AG04450 (cell line): ENCODE measurements around the gene SLC25A25. TPM values are rescaled to one million over a fixed set of nuclear protein-coding genes. Genes with fewer than 3 reads are reported as not detected.

Experiments
- CTCF ChIA-PET: fragments of 300-600, 350-600 bp; formaldehyde crosslinking; extraction: SDS; loops from one replicate; lab custom pipeline; 2022; ENCODE audit warnings: antibody characterized with exemption, inconsistent platforms; lab: Charles Lee
- POLR2A ChIA-PET: fragments of 350-600 bp; formaldehyde crosslinking; extraction: SDS; loops from one replicate; lab custom pipeline; 2021; ENCODE audit warnings: antibody characterized with exemption, inconsistent platforms; lab: Yijun Ruan, JAX
- DNase-seq: peaks from one replicate; pipeline ENCODE4 v3.0.0-alpha.2; 2011; ENCODE audit warnings: low read depth, low spot score
- H3K27ac ChIP-seq: one replicate; pipeline ENCODE4 v1.5.1; 2012; ENCODE audit warnings: low read depth, low read length, control low read depth
- H3K27me3 ChIP-seq: one replicate; pipeline ENCODE4 v1.6.0; 2012; ENCODE audit warnings: low read length; ENCODE audit not compliant: control insufficient read depth, insufficient read depth
- H3K4me3 ChIP-seq: 2 replicates; pipeline ENCODE4 v1.5.1; 2011; ENCODE audit warnings: mild to moderate bottlenecking, low read depth, low read length, control low read depth
- H3K9me3 ChIP-seq: 2 replicates; pipeline ENCODE4 v1.5.1; 2012; ENCODE audit warnings: low read length; ENCODE audit not compliant: control insufficient read depth, insufficient read depth
- polyA plus RNA-seq: library from polyadenylated mRNA; depleted of rRNA; stranded (reverse); fragments of >200 nt; gene quantifications from 2 replicates; pipeline ENCODE4 v1.2.3, GENCODE V29; 2011
- TF ChIP-seq, protein P1 (sequence below): IDR thresholded peaks from 2 replicates; pipeline ENCODE4 v1.5.1; 2011; ENCODE audit warnings: low read depth, low read length, control low read depth, inconsistent platforms

SLC25A25 gene
- polyA plus RNA-seq, 1 experiment, result 12.0 TPM

DNA sequence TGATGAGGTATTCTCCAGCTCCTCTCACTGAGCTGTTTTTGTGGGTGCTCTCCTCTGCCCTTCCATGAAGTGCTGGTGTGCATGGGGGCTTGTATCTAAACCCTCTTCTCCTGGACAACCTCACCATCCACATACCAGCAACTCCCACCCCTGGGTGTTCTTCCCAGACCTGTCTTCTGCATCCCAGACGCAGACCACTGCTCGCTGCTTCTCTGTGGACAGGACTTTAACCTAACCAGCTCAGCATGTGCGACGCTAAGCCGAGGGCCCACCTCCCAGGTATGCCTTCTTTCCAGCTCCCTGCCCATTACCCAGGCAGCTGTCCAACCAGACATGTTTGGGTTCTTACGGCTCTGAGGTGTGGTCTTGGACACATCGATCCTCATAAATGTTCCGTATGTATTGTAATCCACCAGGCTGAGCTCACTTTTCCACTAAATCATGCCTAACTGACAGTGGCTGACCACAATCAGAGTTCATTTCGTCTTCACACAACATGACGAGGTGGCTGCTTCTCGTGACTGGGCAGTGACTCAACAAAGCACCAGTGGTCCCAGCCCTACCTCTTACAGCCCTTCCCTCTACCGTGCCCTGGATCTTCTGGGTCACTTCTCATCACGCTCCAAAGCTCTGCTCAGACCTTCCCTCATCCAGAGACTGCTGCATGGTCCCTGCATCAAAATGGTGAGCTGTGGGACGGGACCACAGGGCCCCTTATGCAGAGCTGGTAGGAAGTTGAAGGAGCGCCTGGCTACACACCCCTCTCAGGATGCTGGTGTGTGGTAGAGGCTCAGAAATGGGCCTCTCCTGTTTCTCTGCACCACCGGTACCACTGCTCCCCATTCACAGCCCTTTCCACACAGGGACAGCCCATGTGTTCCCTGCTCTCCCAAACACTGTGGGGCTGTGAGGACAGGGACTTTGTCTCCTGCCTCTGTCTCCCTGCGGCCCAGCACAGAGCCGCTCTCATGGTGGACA, 69.1 kb downstream of the SLC25A25 start:
- ChIA-PET POLR2A (no interaction called here), CTCF (interaction anchor here (0.7 to 1.4 kb wide), 2 partner anchors 9 to 20 kb away, joined by 3 to 7 read pairs; no protein-coding TSS in a partner anchor)
- Histone ChIP-seq H3K4me3 (no peak overlapping the region), H3K27ac (no peak overlapping the region), H3K27me3 (peaks cover 14% of the 10 kb centered on the region), H3K9me3 (no peaks in the 10 kb centered on the region)
- TF ChIP-seq, protein P1, sequence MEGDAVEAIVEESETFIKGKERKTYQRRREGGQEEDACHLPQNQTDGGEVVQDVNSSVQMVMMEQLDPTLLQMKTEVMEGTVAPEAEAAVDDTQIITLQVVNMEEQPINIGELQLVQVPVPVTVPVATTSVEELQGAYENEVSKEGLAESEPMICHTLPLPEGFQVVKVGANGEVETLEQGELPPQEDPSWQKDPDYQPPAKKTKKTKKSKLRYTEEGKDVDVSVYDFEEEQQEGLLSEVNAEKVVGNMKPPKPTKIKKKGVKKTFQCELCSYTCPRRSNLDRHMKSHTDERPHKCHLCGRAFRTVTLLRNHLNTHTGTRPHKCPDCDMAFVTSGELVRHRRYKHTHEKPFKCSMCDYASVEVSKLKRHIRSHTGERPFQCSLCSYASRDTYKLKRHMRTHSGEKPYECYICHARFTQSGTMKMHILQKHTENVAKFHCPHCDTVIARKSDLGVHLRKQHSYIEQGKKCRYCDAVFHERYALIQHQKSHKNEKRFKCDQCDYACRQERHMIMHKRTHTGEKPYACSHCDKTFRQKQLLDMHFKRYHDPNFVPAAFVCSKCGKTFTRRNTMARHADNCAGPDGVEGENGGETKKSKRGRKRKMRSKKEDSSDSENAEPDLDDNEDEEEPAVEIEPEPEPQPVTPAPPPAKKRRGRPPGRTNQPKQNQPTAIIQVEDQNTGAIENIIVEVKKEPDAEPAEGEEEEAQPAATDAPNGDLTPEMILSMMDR, result no peak
- peak; percentile 15 for DNase-seq

- no peak for DNase-seq
- ChIA-PET CTCF (interaction anchor here (1.4 kb wide), 1 partner anchor 10 kb away, joined by 7 read pairs; no protein-coding TSS in a partner anchor), POLR2A (no interaction called here)
- H3K27me3 ChIP-seq, result peaks cover 14% of the 10 kb centered on the region
- H3K9me3 ChIP-seq, result no peaks in the 10 kb centered on the region
- H3K4me3 ChIP-seq, result no peak overlapping the region
- TF ChIP-seq, protein P1, result no peak
- no peak overlapping the region for H3K27ac ChIP-seq
Observed at GRCh38 chr9:128138001-128138400, 70.0 kb downstream of the SLC25A25 start.

- Histone ChIP-seq H3K27ac (no peak overlapping the region), H3K27me3 (peaks cover 13% of the 10 kb centered on the region), H3K4me3 (no peak overlapping the region), H3K9me3 (no peaks in the 10 kb centered on the region; the same call in 1 of the 2 replicates)
- TF ChIP-seq, protein P1, result no peak
- ChIA-PET POLR2A (no interaction called here), CTCF (no interaction called here)
- no peak for DNase-seq
Observed at GRCh38 chr9:128139621-128140020, 71.6 kb downstream of the SLC25A25 start.

DNA sequence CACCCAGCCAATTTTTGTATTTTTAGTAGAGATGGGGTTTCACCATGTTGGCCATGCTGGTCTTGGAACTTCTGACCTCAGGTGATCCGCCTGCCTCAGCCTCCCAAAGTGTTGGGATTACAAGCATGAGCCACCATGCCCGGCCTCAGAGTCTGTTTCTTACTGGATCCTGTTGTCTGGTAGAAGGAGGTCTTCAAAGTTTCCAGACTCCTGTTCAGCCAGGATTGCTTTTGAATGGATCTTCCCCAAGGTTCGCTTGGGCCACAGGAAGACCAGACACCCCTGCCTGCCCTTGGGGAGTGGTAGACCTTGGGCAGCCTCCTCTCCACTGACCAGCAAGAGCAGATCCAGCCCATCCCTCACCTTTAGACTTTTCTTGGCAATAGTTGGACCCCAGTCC, 73.6 kb downstream of the SLC25A25 start:
- no peak for DNase-seq
- Histone ChIP-seq H3K27ac (no peak overlapping the region), H3K4me3 (no peak overlapping the region), H3K9me3 (no peaks in the 10 kb centered on the region; the same call in 1 of the 2 replicates), H3K27me3 (peaks cover 16% of the 10 kb centered on the region)
- ChIA-PET CTCF (interaction anchor here (0.7 kb wide), 1 partner anchor 25 kb away, joined by 4 read pairs; no protein-coding TSS in a partner anchor), POLR2A (no interaction called here)
- TF ChIP-seq, protein P1, result no peak

GRCh38 chr9:128142061-128142460, 74.0 kb downstream of the SLC25A25 start:
- TF ChIP-seq, protein P1, result no peak
- POLR2A ChIA-PET, result no interaction called here

More at GRCh38 chr9:128142061-128142460, 74.0 kb downstream of the SLC25A25 start:
- no peak for DNase-seq
- Histone ChIP-seq H3K4me3 (no peak overlapping the region), H3K27me3 (peaks cover 18% of the 10 kb centered on the region), H3K27ac (no peak overlapping the region), H3K9me3 (no peaks in the 10 kb centered on the region; the same call in 1 of the 2 replicates)
- CTCF ChIA-PET, result interaction anchor here (0.7 kb wide), 1 partner anchor 26 kb away, joined by 4 read pairs; no protein-coding TSS in a partner anchor
